KOPT-K1 (cell line): ENCODE data around the gene RRAD.
"Not testable (repeated sequence)": the region's sequence is repeated elsewhere in the genome, so short reads cannot be mapped to it uniquely, and the experiment has no call there.

Experiments
- H3K27ac ChIP-seq: fragments of 200-600 bp; sonication (generic); 2 replicates; pipeline ENCODE4 v1.5.1; 2016; ENCODE audit warnings: antibody characterized with exemption, mild to moderate bottlenecking, low read depth, low read length; ENCODE audit not compliant: poor library complexity, severe bottlenecking
- H3K36me3 ChIP-seq: fragments of 200-600 bp; sonication (generic); 2 replicates; pipeline ENCODE4 v1.5.1; 2017; ENCODE audit warnings: antibody characterized with exemption, mild to moderate bottlenecking, low read length, moderate library complexity; ENCODE audit not compliant: insufficient read depth
- H3K9me3 ChIP-seq: fragments of 200-600 bp; sonication (generic); 2 replicates; pipeline ENCODE4 v1.5.1; 2017; ENCODE audit warnings: antibody characterized with exemption, low read length, mild to moderate bottlenecking; ENCODE audit not compliant: insufficient read depth, poor library complexity, severe bottlenecking

The RRAD gene

DNA sequence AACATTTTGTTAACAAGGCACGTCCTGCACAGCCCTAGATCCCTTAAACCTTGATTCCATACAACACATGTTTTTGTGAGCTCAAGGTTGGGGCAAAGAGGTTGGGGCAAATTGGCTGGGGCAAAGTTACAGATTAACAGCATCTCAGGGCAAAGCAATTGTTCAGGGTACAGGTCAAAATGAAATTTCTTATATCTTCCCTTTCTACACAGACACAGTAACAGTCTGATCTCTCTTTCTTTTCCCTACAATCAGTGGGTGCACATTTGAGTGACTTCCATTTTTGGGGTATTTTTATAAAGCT, 30.8 kb upstream of the RRAD start:
- H3K27ac ChIP-seq, H3K9me3 ChIP-seq, H3K36me3 ChIP-seq: not testable (repeated sequence)

- not testable (repeated sequence) for H3K27ac ChIP-seq, H3K9me3 ChIP-seq, H3K36me3 ChIP-seq
These were observed 30.2 kb upstream of the RRAD start for GRCh38 chr16:66955363-66956153.

DNA sequence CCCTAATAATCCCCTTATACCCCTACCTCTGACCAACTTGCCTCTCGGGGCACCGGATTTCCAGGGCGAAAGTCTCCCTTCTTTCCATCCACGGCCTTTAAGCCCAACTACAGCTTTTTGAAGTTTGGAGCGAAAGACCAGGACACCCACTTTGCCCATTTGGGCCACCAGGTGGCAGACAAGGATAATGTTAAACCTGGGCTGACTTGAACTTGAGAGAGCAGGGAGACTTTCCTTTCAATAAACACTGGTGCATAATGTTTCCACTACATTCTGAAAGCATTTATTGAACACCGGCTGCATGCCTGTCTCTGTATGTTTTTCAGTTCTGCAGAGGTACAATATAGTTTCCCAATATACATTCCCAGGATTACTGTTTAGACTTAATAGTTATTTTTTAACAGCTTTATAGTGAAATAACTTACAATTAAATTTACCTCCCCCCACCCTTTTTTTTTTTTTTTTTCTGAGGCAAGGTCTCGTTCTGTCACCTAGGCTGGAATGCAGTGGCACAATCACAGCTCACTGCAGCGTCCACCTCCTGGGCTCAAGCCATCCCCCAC, 28.8 kb upstream of the RRAD start:
- H3K9me3 ChIP-seq, result no peaks in the 10 kb centered on the region
- H3K27ac ChIP-seq, result no peak overlapping the region
- no peaks in the 10 kb centered on the region for H3K36me3 ChIP-seq

DNA sequence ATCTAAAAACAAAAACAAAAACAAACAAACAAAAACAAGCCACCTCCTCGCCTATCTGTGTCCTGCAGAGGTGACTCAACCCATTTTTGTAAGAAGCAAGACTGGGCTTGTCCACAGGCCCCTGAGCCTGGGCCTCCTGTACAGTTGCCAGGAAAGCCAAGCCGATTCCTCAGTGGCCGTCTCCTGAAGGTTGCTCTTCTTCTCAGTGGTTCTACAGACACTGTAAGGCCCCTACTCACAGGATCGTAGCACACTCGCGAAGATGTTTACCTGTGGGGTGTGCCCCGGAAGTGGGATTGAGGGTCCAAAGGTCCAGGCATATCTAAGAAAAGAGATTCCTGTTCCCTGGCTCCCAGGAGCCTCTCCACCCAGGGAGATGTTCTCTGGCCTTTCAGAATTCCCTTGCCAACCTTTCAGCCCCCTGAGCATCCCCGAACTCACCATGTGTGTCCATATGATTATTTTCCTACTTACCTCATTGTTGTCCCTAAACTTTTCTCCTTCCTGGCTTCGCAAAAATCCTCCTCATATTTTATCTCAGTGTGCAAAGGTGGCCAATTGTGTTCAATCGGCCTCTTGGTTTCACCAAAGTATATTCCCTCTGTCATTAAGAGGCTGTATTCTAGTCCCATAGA, 28.2 kb upstream of the RRAD start:
- H3K36me3 ChIP-seq, result no peaks in the 10 kb centered on the region
- H3K9me3 ChIP-seq, result no peaks in the 10 kb centered on the region
- no peak overlapping the region for H3K27ac ChIP-seq

- Histone ChIP-seq H3K27ac (no peak overlapping the region), H3K9me3 (no peaks in the 10 kb centered on the region), H3K36me3 (no peaks in the 10 kb centered on the region)
These were observed 27.2 kb upstream of the RRAD start for GRCh38 chr16:66952430-66953110.

DNA sequence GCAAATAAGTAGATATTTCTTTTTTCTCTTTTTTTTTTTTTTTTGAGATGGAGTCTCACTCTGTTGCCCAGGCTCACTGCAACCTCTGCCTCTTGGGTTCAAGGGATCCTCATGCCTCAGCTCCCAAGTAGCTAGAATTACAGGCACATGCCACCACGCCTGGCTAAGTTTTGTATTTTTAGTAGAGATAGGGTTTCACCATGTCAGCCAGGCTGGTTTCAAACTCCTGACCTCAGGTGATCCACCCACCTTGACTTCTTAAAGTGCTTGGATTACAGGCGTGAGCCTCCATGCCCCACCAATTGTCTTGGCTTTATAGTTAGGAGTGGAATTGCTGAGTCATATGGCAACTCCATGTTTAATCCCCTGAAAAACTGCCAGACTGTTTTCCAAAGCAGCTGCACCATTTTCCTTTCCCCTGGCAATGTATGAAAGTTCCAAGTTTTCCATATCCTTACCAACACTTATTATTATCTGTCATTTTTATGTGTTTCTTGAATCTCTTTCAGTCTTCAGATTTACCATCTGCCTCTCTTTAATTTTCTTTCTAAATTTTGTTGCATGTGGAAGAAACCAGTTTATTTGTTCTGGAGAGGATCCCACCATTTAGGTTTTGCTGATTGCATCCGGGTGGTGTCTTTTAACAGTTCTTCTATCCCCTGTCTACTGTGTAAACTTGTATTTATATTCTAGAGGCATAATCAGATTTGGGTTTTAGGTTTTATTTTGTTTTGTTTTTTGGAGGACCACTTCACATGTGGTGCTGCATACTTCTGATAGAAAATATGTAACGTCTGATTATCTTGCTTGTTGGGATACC, 25.8 kb upstream of the RRAD start:
- Histone ChIP-seq H3K9me3 (no peaks in the 10 kb centered on the region), H3K36me3 (no peaks in the 10 kb centered on the region), H3K27ac (no peak overlapping the region)

DNA sequence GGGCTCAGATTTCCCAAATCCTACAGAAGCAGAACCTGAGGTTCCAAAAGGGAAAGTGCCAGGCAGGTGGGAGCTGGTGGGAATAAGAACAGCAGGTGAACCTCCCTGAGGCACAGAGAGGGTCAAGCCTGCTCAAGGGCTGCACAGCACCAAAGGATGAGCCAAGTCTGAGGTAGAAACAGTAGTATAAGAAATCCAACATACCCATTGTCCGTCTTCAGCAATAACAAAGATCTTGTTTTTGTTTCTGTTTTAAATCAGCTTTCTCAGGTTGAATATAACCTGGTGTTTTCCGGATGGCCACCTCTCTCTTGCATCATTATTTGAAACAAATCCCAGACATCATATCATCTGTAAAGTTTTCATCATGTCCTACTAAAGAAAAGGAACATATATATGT, 25.1 kb upstream of the RRAD start:
- Histone ChIP-seq H3K9me3 (no peaks in the 10 kb centered on the region), H3K27ac (no peak overlapping the region), H3K36me3 (no peaks in the 10 kb centered on the region)

GRCh38 chr16:66949472-66949871, 24.1 kb upstream of the RRAD start:
- Histone ChIP-seq H3K36me3 (no peaks in the 10 kb centered on the region), H3K9me3 (no peaks in the 10 kb centered on the region), H3K27ac (no peak overlapping the region)

DNA sequence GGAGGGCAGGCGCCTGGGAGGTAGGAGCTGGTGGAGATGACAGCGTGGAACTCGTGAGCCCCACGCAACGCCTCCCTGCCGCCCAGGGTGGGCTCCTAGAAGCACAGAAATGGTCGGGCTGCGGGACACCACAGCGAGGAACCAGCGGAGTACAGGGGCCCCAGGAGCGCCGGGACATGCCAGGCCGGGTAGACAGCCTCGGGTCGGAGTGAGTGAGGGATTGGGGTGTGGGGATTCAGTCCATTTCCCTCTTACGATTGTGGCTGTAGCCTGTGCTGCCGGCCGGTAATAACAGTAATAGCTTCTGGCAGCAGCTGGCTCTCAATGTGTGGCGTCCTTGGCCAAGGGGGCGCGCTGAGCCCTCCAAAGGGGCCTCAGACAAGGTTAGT, 23.5 kb upstream of the RRAD start:
- H3K9me3 ChIP-seq, result no peaks in the 10 kb centered on the region
- peaks cover 2% of the 10 kb centered on the region; the same call in 1 of the 2 replicates for H3K36me3 ChIP-seq
- H3K27ac ChIP-seq, result no peak overlapping the region

DNA sequence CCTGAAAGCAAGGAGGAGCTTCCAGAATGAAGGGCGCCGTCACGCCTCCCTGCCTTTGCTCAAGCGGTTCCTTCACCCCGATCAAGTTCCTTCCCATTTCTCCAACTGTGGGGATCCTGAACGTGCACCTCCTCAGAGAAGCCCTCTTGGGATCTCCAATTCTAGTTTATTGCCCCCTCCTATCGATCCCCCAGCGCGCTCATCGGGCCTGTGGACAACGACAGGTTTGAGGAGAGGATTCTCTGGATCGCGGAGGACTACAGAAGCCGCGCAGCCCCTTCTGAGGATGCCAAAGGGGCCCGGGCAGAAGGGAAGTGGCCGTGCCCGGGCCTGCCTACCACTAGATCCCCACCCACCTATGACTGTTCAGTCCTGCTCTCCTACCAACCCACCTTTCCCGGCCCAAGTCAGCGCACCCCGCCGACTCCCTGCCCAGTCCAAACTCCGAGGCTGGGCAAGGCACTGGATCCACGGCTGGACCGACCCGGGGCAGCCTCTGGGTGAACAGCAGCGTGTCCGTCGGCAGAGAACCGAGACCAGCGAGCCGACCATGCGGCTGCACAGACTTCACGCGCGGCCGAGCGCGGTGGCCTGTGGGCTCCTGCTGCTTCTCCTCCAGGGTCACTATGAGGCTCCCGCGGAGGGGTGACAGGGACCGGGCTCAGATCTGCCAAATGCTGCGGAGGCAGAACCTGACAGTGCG, 22.9 kb upstream of the RRAD start:
- Histone ChIP-seq H3K36me3 (peaks cover 8% of the 10 kb centered on the region; the same call in 1 of the 2 replicates), H3K9me3 (no peaks in the 10 kb centered on the region), H3K27ac (no peak overlapping the region)

DNA sequence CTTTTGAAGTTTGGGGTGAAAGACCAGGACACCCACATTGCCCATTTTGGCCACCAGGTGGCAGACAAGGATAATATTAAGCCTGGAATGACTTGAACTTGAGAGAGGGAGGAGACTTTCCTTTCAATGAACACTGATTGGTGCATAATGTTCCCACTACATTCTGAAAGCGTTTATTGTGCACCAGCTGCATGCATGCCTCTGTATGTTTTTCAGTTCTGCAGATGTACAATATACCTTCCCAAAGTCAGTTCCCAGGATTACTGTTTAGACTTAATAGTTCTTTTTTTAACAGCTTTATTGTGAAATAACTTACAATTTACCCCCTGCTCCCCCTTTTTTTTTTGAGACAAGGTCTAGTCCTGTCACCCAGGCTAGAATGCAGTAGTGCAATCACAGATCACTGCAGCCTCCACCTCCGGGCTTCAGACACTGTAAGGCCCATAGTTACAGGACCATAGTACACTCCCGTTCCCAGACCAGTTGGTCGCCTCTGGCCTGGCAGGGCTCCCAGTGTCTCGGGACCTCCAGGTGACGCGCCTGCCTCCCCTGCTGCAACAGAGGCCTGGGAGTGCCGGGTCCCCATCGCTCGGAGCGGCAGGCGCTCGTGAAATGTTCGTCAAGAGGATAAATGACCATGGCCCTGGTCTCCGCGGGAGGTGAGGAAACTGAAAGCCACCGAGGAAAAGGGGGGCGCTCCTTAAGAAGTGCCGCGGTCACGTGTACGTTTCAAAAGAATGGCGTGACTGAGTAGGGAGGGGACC, 22.1 kb upstream of the RRAD start:
- peaks cover 16% of the 10 kb centered on the region; the same call in 1 of the 2 replicates for H3K36me3 ChIP-seq
- H3K27ac ChIP-seq, result no peak overlapping the region
- H3K9me3 ChIP-seq, result no peaks in the 10 kb centered on the region

GRCh38 chr16:66946974-66947301, 21.6 kb upstream of the RRAD start:
- no peaks in the 10 kb centered on the region for H3K9me3 ChIP-seq
- H3K27ac ChIP-seq, result no peak overlapping the region
- peaks cover 21% of the 10 kb centered on the region for H3K36me3 ChIP-seq

DNA sequence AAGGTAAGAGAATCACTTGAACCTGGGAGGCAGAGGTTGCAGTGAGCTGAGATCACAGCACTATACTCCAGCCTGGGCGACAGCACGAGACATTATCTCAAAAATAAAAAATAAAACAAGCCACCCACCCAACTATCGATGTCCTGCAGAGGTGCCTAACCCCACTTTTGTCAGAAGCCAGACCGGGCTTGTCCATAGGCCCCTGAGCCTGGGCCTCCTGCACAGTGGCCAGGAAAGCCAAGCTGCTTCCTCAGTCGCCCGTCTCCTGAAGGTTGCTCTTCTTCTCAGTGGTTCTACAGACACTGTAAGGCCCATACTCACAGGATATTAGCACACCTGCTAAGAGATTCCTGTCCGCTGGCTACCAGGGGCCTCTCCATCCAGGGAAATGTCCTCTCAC, 21.2 kb upstream of the RRAD start:
- H3K9me3 ChIP-seq, result no peaks in the 10 kb centered on the region
- H3K27ac ChIP-seq, result no peak overlapping the region

GRCh38 chr16:66945939-66946338, 20.6 kb upstream of the RRAD start:
- peaks cover 31% of the 10 kb centered on the region for H3K36me3 ChIP-seq
- no peaks in the 10 kb centered on the region for H3K9me3 ChIP-seq
- no peak overlapping the region for H3K27ac ChIP-seq

More for the DNA sequence above, 21.2 kb upstream of the RRAD start:
- peaks cover 25% of the 10 kb centered on the region for H3K36me3 ChIP-seq
